ENCODE data around the gene VGF. TPM values are rescaled to one million over a fixed set of nuclear protein-coding genes. Genes with fewer than 3 reads are reported as not detected.

VGF gene
- total and polyA plus RNA-seq, 12 donors, result 0.97 to 14.3 (median 4.6) TPM; not detected in 3

DNA sequence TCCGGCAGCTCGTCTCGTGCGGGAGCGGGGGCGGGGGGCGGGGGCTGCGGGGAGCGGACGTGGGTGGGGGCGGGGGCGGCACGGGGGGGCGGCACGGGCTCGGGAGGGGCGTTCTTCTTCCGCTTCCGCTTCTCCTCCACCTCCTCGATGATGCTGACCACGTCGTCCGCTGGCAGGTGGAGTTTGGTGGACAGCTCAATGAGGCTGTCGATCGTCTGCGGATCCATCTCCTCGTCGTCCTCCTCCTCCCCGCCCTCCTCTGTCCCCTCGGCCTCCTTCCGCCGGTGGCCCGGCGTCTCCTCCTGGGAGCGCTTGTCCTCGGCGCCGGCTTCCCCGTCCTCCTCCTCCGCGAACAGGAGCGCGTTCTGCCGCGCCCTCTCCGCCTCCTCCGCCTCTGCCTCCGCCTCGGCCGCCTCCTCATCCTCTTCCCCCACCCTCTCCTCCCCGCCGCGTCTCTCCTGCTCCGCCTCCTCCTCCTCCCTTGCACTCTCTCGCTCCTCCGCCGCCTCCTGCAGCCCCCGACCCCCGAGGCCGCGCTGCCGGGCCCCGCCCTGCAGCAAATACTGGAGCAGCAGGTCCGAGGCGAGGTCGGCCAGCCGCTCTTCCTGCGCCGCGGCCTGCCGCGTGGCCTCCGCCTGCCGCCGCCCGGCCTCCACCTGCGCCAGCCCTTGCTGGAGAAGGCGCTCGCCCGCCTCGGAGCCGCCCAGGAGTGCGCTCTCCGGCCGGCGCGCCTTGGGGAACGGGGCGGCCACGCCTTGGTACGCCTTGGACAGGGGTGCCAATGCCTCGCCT lies 1.9 kb downstream of the VGF start:
- Histone ChIP-seq H3K27ac (no peak overlapping the region), H3K4me3 (peak overlapping the region in 1 of 4 donors; percentile 33), H3K9me3 (replicated peaks in 1 of 3) (no peaks in the 10 kb centered on the region), H3K36me3 (replicated peaks in 1 of 2) (peaks cover 0 to 7% of the 10 kb centered on the region in 2 donors), H3K27me3 (peaks cover 17% of the 10 kb centered on the region), H3K4me1 (replicated peaks in 1 of 2) (peaks cover 12 to 31% of the 10 kb centered on the region in 2 donors)
- TF ChIP-seq CTCF (IDR thresholded peaks at IDR 0.05) (no peak), POLR2A (IDR thresholded peaks at IDR 0.05) (no peak)
- intact Hi-C loops (cut with DNase I), result loop anchor here in 1 of 2 donors (10.0 kb wide), 1 partner anchor 269 kb away; the partner anchor contains the start of gene ACHE
- WGBS, 4 donors, result 0 to 4% (median 1%) methylated on average over 16 to 89 of the region's 92 CpGs
- DNase-seq, result no peak

GRCh38 chr7:101162551-101163278 lies 2.7 kb downstream of the VGF start:
- DNase-seq, result no peak
- Histone ChIP-seq H3K27ac (no peak overlapping the region), H3K4me3 (peak overlapping the region in 1 of 4 donors; percentile 33), H3K36me3 (replicated peaks in 1 of 2) (peaks cover 0 to 13% of the 10 kb centered on the region in 2 donors), H3K4me1 (replicated peaks in 1 of 2) (peaks cover 12 to 31% of the 10 kb centered on the region in 2 donors), H3K27me3 (peaks cover 17% of the 10 kb centered on the region), H3K9me3 (replicated peaks in 1 of 3) (no peaks in the 10 kb centered on the region)
- 7 to 48% (median 9%) methylated on average over 12 to 74 of the region's 74 CpGs for WGBS, 4 donors
- intact Hi-C loops (cut with DNase I), result loop anchor here in 1 of 2 donors (10.0 kb wide), 1 partner anchor 268 kb away; the partner anchor contains the start of gene ACHE
- no peak for TF ChIP-seq CTCF (IDR thresholded peaks at IDR 0.05)
- no peak for TF ChIP-seq POLR2A (IDR thresholded peaks at IDR 0.05)

GRCh38 chr7:101161692-101162471 lies 3.5 kb downstream of the VGF start:
- H3K27me3 ChIP-seq, result peaks cover 17% of the 10 kb centered on the region
- 83 to 91% (median 88%) methylated on average over 17 of the region's 17 CpGs for WGBS, 4 donors
- intact Hi-C loops (cut with DNase I), result loop anchor here in 1 of 2 donors (10.0 kb wide), 1 partner anchor 267 kb away; the partner anchor contains the start of gene ACHE

More at GRCh38 chr7:101161692-101162471, 3.5 kb downstream of the VGF start:
- H3K27ac ChIP-seq, result no peak overlapping the region
- TF ChIP-seq CTCF (IDR thresholded peaks at IDR 0.05), result no peak
- no peak for TF ChIP-seq POLR2A (IDR thresholded peaks at IDR 0.05)
- no peaks in the 10 kb centered on the region for H3K9me3 ChIP-seq (replicated peaks in 1 of 3)
- H3K36me3 ChIP-seq (replicated peaks in 1 of 2), result peaks cover 0 to 19% of the 10 kb centered on the region in 2 donors
- peaks cover 12 to 31% of the 10 kb centered on the region in 2 donors for H3K4me1 ChIP-seq (replicated peaks in 1 of 2)
- no peak for DNase-seq
- no peak overlapping the region for H3K4me3 ChIP-seq
